Epithelial cell of esophagus (primary cell): ENCODE data around the gene USP16.

ENCODE experiments used
- DNase-seq: peaks from one replicate; pipeline ENCODE4 v3.0.0; 2010; ENCODE audit warnings: low read depth
- H3K4me3 ChIP-seq: 2 replicates; pipeline ENCODE4 v1.5.1; 2011; ENCODE audit warnings: mild to moderate bottlenecking, low read length, control low read depth
- TF ChIP-seq, protein P1 (sequence below): IDR thresholded peaks from 2 replicates; pipeline ENCODE4 v1.5.1; 2011; ENCODE audit warnings: low read depth, mild to moderate bottlenecking, low read length, control low read depth, inconsistent platforms; ENCODE audit not compliant: insufficient read depth; ENCODE audit errors: missing control alignments

Gene USP16

DNA sequence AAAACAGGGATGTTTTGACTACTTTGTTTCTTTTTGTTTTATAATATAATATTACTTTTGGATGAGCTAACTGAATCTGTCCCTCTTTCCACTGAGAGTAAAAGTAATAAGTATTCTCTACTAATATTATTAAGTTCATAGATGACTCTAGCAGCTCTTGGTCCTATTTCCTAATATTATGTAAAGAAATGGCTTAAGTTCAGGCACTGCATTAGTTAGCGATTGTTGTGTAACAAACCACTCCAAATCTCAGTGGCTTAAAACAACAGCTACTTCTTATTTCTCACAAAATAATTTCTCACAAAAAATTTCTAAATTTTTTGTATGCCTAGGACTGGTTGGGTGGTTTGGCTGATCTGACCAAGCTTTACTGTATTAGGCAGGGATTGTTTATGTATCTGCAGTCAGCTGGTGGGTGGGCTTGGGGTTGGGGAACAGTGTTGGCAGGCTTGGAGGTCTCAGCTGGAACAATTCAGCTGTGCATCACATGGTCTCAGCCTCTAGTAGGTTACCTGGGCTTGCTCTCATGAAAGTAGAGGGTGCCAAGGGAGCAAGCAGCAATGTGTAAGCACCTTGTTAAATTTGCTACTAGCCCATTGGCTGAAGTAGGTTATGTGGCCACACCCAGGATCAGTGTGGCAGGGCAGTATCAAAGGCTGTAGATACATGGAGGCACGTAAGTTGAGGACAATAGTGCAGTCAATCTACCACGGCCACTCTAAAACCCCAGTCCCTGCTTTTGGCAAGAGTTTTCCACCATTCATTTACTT lies 57.8 kb downstream of the USP16 start:
- TF ChIP-seq, protein P1, sequence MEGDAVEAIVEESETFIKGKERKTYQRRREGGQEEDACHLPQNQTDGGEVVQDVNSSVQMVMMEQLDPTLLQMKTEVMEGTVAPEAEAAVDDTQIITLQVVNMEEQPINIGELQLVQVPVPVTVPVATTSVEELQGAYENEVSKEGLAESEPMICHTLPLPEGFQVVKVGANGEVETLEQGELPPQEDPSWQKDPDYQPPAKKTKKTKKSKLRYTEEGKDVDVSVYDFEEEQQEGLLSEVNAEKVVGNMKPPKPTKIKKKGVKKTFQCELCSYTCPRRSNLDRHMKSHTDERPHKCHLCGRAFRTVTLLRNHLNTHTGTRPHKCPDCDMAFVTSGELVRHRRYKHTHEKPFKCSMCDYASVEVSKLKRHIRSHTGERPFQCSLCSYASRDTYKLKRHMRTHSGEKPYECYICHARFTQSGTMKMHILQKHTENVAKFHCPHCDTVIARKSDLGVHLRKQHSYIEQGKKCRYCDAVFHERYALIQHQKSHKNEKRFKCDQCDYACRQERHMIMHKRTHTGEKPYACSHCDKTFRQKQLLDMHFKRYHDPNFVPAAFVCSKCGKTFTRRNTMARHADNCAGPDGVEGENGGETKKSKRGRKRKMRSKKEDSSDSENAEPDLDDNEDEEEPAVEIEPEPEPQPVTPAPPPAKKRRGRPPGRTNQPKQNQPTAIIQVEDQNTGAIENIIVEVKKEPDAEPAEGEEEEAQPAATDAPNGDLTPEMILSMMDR = no peak
- no peak for DNase-seq
- no peak overlapping the region for H3K4me3 ChIP-seq

DNA sequence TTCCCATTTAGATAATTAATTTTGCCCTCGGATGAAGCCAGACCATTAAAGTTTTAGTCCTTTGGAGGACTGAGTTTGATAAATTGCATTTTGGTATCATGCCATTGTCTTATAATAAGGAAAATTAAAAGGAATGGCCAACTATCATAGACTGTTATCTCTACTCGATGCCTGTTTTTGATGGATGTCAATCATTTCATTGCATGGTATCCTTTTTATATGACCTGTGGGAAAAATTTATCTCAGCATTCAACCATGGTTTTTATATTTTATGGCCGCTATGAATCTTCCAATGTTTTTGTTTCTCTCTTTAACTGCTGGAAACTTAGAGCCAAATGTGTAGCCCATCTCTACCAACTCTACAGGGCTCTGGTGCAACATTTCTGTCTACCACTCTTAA lies 58.8 kb downstream of the USP16 start:
- TF ChIP-seq, protein P1 = no peak
- DNase-seq = no peak
- H3K4me3 ChIP-seq = no peak overlapping the region

DNA sequence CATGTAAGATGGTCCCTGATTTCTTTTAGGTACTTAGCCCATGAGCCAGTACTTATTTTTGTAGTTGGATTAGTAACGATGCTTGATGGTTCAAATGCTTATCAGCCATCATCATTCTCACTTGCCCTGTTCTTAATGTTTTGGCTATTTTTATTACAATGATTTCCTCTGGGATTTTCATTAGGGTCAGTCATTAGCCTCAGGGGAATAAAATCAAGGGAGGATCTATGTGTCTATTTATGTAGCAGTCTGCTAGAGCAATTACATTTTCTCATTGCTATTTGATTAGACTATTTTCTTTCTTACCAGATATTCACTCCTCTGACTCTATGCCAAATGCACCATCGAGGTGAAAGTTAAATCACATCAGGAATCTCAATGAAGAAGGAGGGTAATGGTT lies 59.9 kb downstream of the USP16 start:
- TF ChIP-seq, protein P1 = no peak
- no peak overlapping the region for H3K4me3 ChIP-seq
- DNase-seq = no peak

DNA sequence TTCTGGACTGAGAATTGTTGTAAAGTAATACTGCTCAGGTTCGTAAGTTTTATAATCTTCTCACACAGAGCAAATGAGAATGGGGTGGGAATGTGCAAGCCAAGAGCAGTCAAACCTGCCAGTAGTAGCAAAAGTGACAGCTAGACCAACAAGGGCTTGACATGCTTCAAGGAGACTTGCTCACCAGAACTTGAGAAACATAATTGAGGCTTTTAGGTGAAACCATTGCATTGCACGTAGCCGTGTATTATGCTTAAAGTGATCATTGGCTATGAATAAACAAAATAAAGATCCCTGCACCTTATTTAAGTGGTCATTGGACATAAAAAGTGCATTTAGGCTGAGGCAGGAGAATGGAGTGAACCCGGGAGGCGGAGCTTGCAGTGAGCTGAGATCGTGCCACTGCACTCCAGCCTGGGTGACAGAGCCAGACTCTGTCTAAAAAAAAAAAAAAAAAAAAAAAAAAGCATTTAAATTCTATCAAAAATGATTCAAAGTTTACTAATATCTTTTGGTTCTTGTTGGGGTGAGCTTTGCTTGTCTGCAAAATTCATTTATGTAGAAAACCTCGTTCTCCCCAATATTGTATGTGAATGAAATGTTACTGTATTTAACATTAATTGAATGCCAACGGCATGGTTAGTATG lies 60.8 kb downstream of the USP16 start:
- DNase-seq = no peak
- TF ChIP-seq, protein P1 = no peak
- H3K4me3 ChIP-seq = no peak overlapping the region

DNA sequence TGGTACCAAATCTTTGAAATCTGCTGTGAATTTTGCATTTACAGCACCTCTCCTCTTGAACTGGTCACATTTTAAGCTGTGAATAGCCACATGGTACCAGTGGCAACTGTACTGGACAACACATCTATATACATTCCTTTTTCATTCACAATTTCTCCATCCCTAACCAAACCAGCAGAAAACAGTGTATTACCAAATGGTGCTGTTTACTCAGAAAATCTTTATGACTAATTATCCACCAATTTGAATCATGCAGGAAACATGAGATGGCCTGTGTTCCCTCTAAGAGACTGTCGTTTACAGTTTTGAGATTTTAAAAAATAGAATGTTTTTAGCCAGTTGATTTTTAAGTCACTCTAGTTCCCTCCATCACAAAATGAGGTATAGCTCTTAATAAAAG lies 66.6 kb downstream of the USP16 start:
- TF ChIP-seq, protein P1 = no peak
- no peak overlapping the region for H3K4me3 ChIP-seq
- DNase-seq = peak; percentile 77

DNA sequence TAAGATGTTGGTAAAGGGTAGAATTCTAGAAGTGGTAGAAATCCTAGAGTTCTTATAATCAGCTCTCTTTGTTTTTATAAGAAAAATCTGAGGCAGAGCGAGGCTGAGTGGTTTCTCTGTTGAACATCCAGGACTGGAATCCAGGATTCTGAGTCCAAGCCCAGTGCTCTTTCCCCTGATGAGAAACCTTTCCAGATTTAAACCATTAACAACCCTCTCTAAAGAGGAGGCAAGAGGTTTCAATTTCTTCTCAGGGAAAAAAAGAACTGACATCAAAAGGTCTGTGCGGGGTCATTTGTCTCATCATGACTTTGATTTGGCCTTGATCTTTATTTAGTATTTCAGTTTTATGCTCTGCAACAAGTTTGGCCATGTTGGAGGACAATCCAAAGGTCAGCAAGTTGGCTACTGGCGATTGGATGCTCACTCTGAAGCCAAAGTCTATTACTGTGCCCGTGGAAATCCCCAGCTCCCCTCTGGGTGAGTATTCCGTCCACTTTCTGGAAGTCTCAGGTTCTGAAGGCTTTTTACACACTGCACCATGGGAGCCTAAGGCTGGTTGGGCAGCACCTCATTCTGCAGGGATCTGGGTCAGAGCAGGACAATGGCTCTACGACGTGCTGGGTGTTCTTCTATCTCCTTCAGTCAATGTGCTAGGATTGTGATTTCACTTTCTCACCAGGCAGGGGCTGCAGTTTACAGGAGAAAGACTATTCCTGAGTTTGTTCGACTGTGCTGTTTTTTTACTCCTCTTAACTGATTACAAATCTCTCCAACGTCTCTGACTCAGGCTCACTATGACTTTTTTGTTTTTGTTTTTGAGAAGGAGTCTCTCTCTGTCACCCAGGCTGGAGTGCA lies 67.9 kb downstream of the USP16 start:
- no peak overlapping the region for H3K4me3 ChIP-seq
- no peak for DNase-seq
- TF ChIP-seq, protein P1 = no peak
